Mammary epithelial cell (primary cell): ENCODE results near the gene H2AZ2.

Experiments
- EZH2 ChIP-seq: IDR thresholded peaks from 2 replicates; pipeline ENCODE4 v1.6.1; 2012; ENCODE audit warnings: low read length, inconsistent platforms, borderline replicate concordance
- TF ChIP-seq, protein P1 (sequence below), 2 donors: IDR thresholded peaks in 1 of 2; conservative IDR thresholded peaks in 1 of 2; 2 replicates each; pipeline ENCODE4 v1.5.1; 2011 to 2012; ENCODE audit warnings: inconsistent platforms in 2 of 2, low read length in 2 of 2, mild to moderate bottlenecking in 2 of 2, control low read depth in 1 of 2, low read depth in 1 of 2; ENCODE audit not compliant: insufficient read depth in 1 of 2; ENCODE audit errors: extremely low read depth in 1 of 2

- TF ChIP-seq, protein P1, sequence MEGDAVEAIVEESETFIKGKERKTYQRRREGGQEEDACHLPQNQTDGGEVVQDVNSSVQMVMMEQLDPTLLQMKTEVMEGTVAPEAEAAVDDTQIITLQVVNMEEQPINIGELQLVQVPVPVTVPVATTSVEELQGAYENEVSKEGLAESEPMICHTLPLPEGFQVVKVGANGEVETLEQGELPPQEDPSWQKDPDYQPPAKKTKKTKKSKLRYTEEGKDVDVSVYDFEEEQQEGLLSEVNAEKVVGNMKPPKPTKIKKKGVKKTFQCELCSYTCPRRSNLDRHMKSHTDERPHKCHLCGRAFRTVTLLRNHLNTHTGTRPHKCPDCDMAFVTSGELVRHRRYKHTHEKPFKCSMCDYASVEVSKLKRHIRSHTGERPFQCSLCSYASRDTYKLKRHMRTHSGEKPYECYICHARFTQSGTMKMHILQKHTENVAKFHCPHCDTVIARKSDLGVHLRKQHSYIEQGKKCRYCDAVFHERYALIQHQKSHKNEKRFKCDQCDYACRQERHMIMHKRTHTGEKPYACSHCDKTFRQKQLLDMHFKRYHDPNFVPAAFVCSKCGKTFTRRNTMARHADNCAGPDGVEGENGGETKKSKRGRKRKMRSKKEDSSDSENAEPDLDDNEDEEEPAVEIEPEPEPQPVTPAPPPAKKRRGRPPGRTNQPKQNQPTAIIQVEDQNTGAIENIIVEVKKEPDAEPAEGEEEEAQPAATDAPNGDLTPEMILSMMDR (conservative IDR thresholded peaks at IDR 0.05 in 1 of 2, IDR thresholded peaks at IDR 0.05 in 1 of 2; ENCODE audit: extremely low read depth in 1 of 2, insufficient read depth in 1 of 2, low read depth in 1 of 2, low read length in 2 of 2): no peak
- no peak for TF ChIP-seq EZH2
Observed at GRCh38 chr7:44858161-44858560, 10.3 kb upstream of the H2AZ2 start.
